K562 (cell line): Measurements from ENCODE around the gene AKT1S1. TPM values are rescaled to one million over a fixed set of nuclear protein-coding genes. Genes with fewer than 3 reads are reported as not detected.

ENCODE experiments used
- CBX1 ChIP-seq: sonication (generic); IDR thresholded peaks from 2 replicates; pipeline ENCODE4 v1.6.1; 2016; ENCODE audit warnings: antibody characterized with exemption, low read depth, mild to moderate bottlenecking
- CBX5 ChIP-seq: IDR thresholded peaks from 2 replicates; pipeline ENCODE4 v1.6.1; 2014; ENCODE audit warnings: low read depth, borderline replicate concordance
- CBX8 ChIP-seq: fragments of 200-600 bp; sonication (generic); IDR thresholded peaks from 2 replicates; pipeline ENCODE4 v1.6.1; 2012; ENCODE audit warnings: borderline replicate concordance, mixed run types, low read depth, mild to moderate bottlenecking, moderate library complexity, mixed read lengths, low read length, control low read depth, inconsistent platforms; ENCODE audit not compliant: poor library complexity, severe bottlenecking; ENCODE audit errors: extremely low read depth
- ELF2 ChIP-seq: fragments of 250-450 bp; sonication (Bioruptor Pico); IDR thresholded peaks from 2 replicates; pipeline ENCODE4 v1.5.0; 2021; ENCODE audit warnings: mild to moderate bottlenecking
- FIP1L1 ChIP-seq: fragments of 200-400 bp; formaldehyde crosslinking; IDR thresholded peaks from 2 replicates; pipeline ENCODE4 v1.6.1; 2018; ENCODE audit warnings: mild to moderate bottlenecking, low read depth, low read length; ENCODE audit not compliant: poor library complexity, severe bottlenecking
- HDAC1 ChIP-seq, 2 experiments: fragments of 450-650 bp; IDR thresholded peaks; 2 replicates each; pipeline ENCODE4 v1.6.1; 2016 to 2017; ENCODE audit warnings: inconsistent platforms in 1 of 2, mild to moderate bottlenecking in 1 of 2, moderate library complexity in 1 of 2
- HINFP ChIP-seq: fragments of 450-650 bp; conservative IDR thresholded peaks from 2 replicates; pipeline ENCODE4 v1.6.1; 2016; ENCODE audit warnings: missing genetic modification characterization, low read depth, mild to moderate bottlenecking, control low read depth, missing compliant biosample characterization
- ILF3 ChIP-seq: fragments of 450-650 bp; IDR thresholded peaks from 2 replicates; pipeline ENCODE4 v1.6.1; 2018; ENCODE audit warnings: antibody characterized with exemption, mild to moderate bottlenecking, moderate library complexity, borderline replicate concordance
- KDM5B ChIP-seq: fragments of 200-600 bp; sonication (generic); IDR thresholded peaks from 2 replicates; pipeline ENCODE4 v1.6.1; 2012; ENCODE audit warnings: low read depth, mild to moderate bottlenecking, moderate library complexity, low read length, control low read depth, inconsistent platforms; ENCODE audit not compliant: insufficient replicate concordance
- NCOA1 ChIP-seq: fragments of 450-650 bp; IDR thresholded peaks from 2 replicates; pipeline ENCODE4 v1.6.1; 2016; ENCODE audit warnings: low read depth
- NFATC3 ChIP-seq: fragments of 450-650 bp; IDR thresholded peaks from 2 replicates; pipeline ENCODE4 v1.6.1; 2017; ENCODE audit warnings: mild to moderate bottlenecking
- SAP30 ChIP-seq: fragments of 200-600 bp; sonication (generic); IDR thresholded peaks from 2 replicates; pipeline ENCODE4 v1.6.1; 2012; ENCODE audit warnings: borderline replicate concordance, low read depth, mild to moderate bottlenecking, moderate library complexity, low read length, control low read depth, inconsistent platforms; ENCODE audit not compliant: insufficient read depth, poor library complexity, severe bottlenecking
- UBTF ChIP-seq, 2 experiments: IDR thresholded peaks; 2 replicates each; pipeline ENCODE4 v1.6.1; 2012; ENCODE audit warnings: improper control_type of control experiment in 2 of 2, low read depth in 2 of 2, low read length in 2 of 2, borderline replicate concordance in 1 of 2
- ZFPM2 ChIP-seq: fragments of 250-450 bp; sonication (Bioruptor Pico); IDR thresholded peaks from 2 replicates; pipeline ENCODE4 v1.5.1; 2022; ENCODE audit warnings: mild to moderate bottlenecking
- ZNF12 ChIP-seq: sonication (generic); formaldehyde crosslinking; IDR thresholded peaks from 2 replicates; pipeline ENCODE4 v1.4.0; 2020; ENCODE audit warnings: mild to moderate bottlenecking, missing genetic modification reagents
- ZNF121 ChIP-seq: sonication (generic); formaldehyde crosslinking; conservative IDR thresholded peaks from 2 replicates; pipeline ENCODE4 v1.8.0; 2022; ENCODE audit warnings: missing genetic modification reagents
- ZNF212 ChIP-seq: fragments of 450-650 bp; formaldehyde crosslinking; IDR thresholded peaks from 2 replicates; pipeline ENCODE4 v1.4.0; 2020; ENCODE audit warnings: mild to moderate bottlenecking
- polyA plus RNA-seq, 8 experiments: library from polyadenylated mRNA; depleted of rRNA in 4 of 8; stranded (reverse) in 5 of 8; unstranded in 3 of 8; fragments of >200 nt; fragmentation: Nextera tagmentation in 2 of 8; fragmentation: Illumina TruSeq in 1 of 8; extraction: Ambion mirVana in 2 of 8; extraction: Trizol in 1 of 8; gene quantifications; 2 replicates each; pipeline versions ENCODE4 v1.2.1 to v1.2.3, GENCODE V29; 2011 to 2014; ENCODE audit warnings: inconsistent platforms in 1 of 8, missing spikeins in 1 of 8
- total RNA-seq, 7 experiments: library from RNA; depleted of rRNA in 6 of 7; stranded (reverse); fragments of >200 nt in 6 of 7; fragmentation: Illumina TruSeq in 2 of 7; extraction: Trizol in 2 of 7; gene quantifications; 2 replicates each; pipeline versions ENCODE4 v1.2.1 to v1.2.3, GENCODE V29; 2011 to 2021; ENCODE audit warnings: low replicate concordance in 1 of 7
- TF ChIP-seq, protein P1 (sequence below): sonication (generic); formaldehyde crosslinking; IDR thresholded peaks from 2 replicates; pipeline ENCODE4 v1.8.1; 2023; ENCODE audit warnings: mild to moderate bottlenecking, missing genetic modification reagents
- TF ChIP-seq, protein P2 (sequence below): sonication (generic); formaldehyde crosslinking; IDR thresholded peaks from 2 replicates; pipeline ENCODE4 v1.8.1; 2023; ENCODE audit warnings: mild to moderate bottlenecking, missing genetic modification reagents, moderate library complexity

AKT1S1 gene
- total and polyA plus RNA-seq, 9 of the 15 experiments (the other 6 are each of a cell fraction or from before 2014, with no cell fraction given): 1.2 to 50.3 (median 17.1) TPM

- TF ChIP-seq CBX1 (peak; percentile 81; the same call in 1 of the 2 replicates), NCOA1 (peak; percentile 86), CBX5 (no peak), ZNF121 (CRISPR knock-in tag) (no peak), ELF2 (CRISPR knock-in tag) (no peak), FIP1L1 (no peak), ZNF212 (CRISPR knock-in tag) (no peak), HINFP (tag) (no peak), UBTF (IDR thresholded peaks at IDR 0.05; ENCODE audit: borderline replicate concordance in 1 of 2, low read depth in 2 of 2, low read length in 2 of 2) (no peak; a peak in 1 of 4 replicates), NFATC3 (no peak), ILF3 (no peak), SAP30 (peak; percentile 95), ZNF12 (no peak), KDM5B (peak; percentile 86), ZFPM2 (no peak), CBX8 (no peak), HDAC1 (IDR thresholded peaks at IDR 0.05) (peak in 1 of 2 experiments; percentile 98; a peak in 2 of 4 replicates)
- TF ChIP-seq, protein P1, sequence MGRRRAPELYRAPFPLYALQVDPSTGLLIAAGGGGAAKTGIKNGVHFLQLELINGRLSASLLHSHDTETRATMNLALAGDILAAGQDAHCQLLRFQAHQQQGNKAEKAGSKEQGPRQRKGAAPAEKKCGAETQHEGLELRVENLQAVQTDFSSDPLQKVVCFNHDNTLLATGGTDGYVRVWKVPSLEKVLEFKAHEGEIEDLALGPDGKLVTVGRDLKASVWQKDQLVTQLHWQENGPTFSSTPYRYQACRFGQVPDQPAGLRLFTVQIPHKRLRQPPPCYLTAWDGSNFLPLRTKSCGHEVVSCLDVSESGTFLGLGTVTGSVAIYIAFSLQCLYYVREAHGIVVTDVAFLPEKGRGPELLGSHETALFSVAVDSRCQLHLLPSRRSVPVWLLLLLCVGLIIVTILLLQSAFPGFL (CRISPR knock-in tag): no peak
- TF ChIP-seq, protein P2, sequence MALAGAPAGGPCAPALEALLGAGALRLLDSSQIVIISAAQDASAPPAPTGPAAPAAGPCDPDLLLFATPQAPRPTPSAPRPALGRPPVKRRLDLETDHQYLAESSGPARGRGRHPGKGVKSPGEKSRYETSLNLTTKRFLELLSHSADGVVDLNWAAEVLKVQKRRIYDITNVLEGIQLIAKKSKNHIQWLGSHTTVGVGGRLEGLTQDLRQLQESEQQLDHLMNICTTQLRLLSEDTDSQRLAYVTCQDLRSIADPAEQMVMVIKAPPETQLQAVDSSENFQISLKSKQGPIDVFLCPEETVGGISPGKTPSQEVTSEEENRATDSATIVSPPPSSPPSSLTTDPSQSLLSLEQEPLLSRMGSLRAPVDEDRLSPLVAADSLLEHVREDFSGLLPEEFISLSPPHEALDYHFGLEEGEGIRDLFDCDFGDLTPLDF (CRISPR knock-in tag): no peak
Observed at GRCh38 chr19:49866933-49867782, 10.0 kb downstream of the AKT1S1 start, which contains the start of gene PNKP (continued).
